Activated gamma-delta T cell treated with anti-CD3 and anti-CD28 coated beads, Interleukin-2, amount 50 U/mL, for 16 hours (primary cell): ENCODE results near the gene VSTM1.
"Not testable (repeated sequence)": the region's sequence is repeated elsewhere in the genome, so short reads cannot be mapped to it uniquely, and the experiment has no call there.

Experiments
- DNase-seq: peaks from one replicate; pipeline ENCODE4 v3.0.0-alpha.2; 2020; ENCODE audit warnings: low read depth

VSTM1 gene, protein sequence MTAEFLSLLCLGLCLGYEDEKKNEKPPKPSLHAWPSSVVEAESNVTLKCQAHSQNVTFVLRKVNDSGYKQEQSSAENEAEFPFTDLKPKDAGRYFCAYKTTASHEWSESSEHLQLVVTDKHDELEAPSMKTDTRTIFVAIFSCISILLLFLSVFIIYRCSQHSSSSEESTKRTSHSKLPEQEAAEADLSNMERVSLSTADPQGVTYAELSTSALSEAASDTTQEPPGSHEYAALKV

DNA sequence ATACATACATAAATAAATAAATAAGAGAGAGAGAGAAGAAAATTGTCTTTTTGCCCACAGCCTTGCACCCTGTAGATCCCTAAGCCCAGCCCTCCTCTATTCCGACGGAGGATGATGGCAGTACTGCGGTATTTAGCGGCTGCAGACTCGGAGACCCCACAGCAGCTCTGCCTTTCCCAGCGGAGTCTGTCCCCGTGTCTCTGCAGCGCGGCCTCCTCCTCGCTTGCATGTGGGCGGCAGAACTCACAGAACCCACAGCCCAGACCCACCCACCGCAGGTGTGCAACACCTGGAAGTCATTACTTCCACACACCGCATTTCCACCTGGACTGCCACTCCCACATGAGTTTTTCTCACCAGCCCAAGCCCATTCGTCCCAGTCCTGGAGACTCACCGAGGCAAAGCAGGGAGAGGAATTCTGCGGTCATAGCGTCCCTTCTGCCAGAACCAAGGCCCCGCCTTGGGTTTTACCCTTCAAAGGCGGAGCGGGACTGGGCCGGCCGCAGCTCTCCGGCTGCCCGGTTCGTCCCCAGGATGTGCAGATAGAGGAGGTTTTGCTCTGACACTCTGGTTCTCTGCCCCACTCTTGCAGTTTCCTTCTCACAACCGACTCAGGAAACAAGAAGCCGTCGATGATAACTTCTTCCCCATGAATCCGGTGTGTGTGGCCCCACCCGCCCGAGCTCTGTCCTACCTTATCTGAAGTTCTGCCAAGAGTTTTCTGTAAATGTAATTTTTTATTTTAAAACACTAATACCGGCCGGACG, at the start of gene VSTM1:
Gene VSTM1, minus strand, starts transcription at position 548 of the 767 bp plus-strand sequence. Its CDS starts 120 bp downstream, at position 428.
- no peak for DNase-seq

DNA sequence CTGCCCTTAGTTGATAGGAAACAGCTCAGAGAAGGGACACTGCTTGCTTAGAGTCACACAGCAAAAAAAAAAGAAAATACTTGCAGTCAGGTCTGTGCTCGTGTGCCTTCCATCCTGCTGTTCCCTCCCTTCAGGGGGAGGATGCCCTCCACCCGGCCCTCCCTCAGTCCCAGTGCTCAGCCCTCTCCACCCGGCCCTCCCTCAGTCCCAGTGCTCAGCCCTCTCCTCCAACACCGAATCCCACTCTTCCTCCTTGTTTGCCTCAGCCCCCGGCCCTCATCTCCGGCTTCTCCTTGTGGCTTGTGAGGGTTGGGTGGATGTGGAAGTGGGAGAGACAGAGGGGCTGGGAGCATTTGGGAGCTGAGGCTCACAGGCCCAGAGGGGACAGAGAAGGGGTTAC, 46.0 kb upstream of the VSTM1 start:
- DNase-seq, result no peak

DNA sequence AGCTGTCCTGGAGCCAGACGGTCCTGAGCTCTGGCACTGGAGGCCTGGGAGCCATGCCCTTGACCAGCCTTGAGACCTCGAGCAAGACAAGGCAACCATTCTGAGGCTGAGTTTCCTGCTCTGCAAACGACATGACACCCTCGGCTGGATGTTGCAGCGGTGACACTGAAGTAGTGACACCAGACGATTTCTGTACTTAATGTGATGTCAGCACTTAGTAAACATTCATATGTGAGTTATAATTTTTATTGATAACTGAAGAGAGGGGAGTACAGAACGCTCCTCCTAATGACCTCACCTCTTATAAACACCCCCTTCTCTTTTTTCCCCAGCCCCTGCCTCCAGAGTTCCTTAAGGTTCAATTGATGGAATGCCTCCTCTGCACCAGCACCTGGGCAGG, 44.8 kb upstream of the VSTM1 start:
- no peak for DNase-seq

DNA sequence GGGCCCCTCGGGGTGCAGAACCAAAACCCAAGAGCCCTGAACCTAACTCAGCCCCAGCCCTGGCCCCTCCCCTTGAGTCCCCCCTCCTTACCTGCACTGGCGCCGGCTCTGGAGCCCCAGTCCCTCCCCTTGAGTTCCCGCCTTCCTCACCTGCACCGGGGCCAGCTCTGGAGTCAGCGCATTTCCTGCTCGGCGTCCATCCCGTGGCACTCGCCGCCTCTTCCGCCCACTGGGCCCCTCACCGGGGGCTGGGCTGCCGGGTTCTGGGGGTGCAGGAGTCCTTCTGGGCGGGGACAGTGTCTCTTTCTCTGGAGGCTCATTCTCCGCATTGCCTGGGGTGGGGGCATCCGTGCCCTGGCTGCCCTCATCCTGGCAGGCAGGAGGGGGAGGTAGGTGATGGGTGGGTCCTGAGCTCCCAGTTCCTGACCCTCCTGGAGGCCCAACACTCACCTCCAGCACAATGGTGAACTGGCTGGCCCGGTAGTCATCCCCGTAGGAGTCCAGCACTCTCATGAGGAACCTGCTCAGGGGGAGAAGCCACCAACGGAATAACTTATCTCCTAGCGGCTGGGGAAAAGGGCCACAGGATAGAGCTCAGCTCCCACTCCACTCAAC, 44.3 kb upstream of the VSTM1 start:
- DNase-seq, result no peak

DNA sequence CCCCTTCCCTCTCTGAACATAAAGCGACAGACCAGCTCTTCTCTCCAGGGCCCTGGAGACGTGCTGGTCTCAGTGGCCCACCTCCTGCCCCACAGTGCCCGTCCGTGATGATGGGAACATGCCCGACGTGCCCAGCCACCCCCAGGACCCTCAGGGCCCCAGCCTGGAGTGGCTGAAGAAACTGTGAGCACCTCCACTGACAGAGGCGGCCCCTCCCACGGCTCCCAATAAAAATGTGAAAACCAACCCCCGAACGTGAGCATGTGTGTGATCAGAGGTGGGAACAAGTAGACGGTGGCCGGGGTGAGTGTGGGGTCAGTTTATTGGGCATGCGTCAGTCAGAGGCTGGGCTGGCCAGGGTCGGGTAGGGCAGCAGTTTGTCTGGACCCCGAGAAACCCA, 43.0 kb upstream of the VSTM1 start:
- no peak for DNase-seq

DNA sequence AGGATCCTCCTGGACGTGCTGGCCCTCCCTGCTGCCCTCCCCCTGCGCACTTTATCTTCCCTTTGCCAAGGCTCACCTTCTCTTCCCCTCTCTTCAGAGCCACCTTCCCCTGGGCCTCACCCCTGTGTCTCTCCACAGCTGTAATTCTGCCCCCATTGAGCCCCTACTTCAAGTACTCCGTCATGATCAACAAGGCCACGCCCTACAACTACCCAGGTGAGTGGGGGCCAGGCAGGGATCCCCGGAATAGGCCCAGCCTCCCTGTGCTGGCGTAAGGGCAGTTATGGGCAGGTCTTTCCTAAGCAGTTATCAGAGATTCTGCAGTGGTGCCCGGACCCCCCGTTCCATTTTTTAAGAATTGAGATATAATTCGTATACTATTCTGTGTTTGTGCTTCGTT, 42.1 kb upstream of the VSTM1 start:
- DNase-seq, result no peak

DNA sequence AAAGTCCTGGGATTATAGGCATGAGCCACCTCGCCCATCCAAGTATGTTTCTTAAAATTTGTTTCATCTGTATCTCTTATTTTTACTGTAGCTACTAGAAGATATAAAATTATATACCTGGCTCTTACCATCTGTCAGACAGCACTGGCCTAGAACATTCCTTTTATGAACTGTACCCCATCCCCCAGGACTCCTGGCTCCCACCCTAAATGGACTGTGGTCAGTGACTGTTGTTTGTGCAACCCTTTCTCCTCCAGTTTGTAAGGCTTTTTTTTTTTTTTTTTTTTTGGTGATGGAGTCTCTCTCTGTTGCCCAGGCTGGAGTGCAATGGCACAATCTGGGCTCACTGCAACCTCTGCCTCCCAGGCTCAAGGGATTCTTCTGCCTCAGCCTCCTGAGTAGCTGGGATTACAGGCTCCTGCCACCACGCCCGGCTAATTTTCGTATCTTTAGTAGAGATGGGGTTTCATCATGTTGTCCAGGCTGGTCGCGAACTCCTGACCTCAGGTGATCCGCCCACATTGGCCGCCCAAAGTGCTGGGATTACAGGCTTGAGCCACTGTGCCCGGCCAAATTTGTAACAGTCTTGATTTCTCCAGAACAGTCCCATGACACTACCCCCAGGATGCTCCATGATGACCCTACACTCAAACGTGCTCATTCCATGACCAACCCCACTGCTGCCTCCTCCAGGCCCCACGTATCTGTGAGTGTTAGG, 41.5 kb upstream of the VSTM1 start:
- DNase-seq, result no peak

DNA sequence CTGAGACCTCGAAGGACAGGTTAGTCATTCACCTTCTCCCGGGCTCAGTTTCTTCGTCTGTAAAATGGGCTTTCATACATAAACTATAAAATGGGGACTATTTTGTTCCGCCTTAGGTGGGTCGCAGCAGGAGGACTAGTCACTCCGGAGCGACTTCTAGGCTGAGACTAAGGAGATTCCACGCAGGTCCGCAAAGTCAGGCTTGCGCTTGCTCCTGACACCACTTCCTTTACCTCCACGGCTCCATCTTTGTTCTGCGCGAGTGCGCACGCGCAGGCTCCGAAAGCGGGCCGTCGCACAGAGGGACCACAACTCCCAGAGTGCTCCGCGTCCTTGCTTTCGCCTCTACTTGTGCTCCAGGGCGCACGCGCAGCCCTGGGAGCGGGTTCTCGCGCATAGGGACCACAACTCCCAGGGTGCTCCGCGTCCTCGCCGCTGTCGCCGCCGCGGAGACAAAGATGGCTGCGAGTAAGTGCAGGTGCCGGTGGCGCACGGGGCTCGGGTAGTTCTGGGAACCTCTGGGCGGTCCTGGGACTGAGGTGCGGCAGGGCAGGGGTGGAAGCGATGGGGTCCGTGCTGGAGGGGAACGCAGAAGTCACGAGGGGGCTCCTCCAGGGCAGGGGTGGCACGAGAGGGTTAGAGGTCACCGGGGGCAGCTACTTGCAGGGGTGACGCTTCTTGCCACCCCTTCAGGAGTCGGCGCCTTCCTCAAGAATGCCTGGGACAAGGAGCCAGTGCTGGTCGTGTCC, 38.9 kb upstream of the VSTM1 start, which contains the start of gene NDUFA3:
Gene NDUFA3, plus strand, starts transcription at position 435 of the 749 bp plus-strand sequence. Its CDS starts 24 bp downstream, at position 459.
- DNase-seq, result peak; percentile 96

DNA sequence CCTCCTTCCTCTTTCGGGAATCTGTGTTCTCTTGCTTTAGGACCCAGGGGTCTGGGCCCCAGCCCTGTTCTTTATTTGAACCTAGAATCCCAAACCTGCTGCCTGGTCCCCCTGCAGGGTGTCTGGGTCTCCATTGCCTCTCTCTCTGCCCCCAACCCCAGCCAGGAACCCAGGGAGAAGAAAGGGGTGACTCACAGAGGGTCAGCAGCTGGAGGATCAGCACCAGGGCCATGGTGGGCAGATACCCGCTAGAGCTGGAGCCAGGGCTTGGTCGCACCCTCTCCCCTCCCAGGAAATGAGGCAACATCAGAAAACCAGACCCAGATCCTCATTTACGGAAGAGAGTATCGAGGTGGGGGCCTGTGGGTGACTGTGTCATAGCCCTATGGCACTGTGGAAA, 36.9 kb upstream of the VSTM1 start, which contains the start of gene OSCAR:
Gene OSCAR, minus strand, starts transcription at position 243 of the 400 bp plus-strand sequence. Its CDS starts 11 bp downstream, at position 232.
- DNase-seq, result no peak

DNA sequence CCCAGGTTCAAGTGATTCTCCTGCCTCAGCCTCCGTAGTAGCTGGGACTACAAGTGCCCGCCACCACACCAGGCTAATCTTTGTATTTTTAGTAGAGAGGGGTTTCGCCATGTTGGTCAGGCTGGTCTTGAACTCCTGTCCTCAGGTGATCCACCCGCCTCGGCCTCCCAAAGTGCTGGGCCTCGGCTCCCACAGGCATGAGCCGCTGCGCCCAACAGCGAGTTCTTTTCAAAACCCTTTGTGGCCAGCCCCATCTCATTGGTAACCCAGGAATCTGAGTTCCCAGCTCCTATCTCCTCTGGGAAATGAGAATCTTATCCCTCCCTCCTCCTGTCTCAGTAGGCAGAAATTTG, 36.2 kb upstream of the VSTM1 start:
- not testable (repeated sequence) for DNase-seq

DNA sequence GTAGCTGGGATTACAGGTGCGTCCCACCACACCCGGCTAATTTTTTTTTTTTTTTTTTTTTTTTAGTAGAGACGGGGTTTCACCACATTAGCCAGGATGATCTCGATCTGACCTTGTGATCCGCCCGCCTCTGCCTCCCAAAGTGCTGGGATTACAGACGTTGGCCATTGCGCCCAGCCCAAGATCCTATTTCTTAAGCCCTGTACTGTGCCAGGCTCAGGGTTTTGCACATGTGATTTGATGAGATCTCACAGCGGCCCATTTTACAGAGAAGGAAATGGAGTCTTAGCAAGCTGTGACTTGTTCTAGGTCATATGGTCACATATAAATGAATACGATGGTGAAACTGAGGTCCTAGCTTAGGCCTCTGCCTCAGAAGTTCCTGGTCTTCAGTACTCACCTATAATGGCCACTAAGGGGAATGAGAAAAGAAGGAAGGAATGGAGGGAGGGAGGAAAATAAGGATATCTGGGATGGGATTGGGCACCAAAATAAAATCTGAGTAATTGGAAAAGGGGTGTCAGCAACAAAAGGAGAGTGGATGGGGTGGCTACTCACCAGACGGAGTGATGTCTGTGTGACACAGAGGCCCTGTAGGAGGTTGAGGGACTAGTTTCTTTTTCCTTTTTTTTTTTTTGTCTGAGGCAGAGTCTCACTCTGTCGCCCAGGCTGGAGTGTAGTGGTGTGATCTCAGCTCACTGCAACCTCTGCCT, 35.6 kb upstream of the VSTM1 start:
- DNase-seq, result no peak

DNA sequence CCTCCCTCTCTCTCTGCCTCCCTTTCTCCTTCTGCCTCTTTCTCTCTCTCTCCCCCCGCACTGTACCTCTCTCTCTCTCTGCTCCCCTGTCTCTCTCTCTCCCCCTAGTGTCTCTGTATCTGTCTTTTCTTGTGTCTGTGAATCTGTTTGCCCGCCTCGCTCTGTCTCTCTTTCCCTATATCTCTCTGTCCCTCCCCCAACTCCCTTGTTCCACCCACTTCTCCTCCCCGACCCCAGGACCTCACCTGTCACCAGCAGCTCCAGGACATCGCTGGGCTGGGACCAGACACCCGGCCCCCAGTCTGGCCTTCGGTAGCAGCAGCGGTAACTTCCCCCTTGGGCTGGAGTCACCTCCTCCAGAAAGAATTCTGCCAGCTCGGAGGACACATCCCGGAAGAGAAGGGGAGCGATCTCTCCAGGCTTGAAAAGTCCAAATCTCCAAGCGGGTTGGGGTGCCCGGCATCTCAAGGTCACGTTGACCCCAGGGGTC, 33.0 kb upstream of the VSTM1 start:
- no peak for DNase-seq

DNA sequence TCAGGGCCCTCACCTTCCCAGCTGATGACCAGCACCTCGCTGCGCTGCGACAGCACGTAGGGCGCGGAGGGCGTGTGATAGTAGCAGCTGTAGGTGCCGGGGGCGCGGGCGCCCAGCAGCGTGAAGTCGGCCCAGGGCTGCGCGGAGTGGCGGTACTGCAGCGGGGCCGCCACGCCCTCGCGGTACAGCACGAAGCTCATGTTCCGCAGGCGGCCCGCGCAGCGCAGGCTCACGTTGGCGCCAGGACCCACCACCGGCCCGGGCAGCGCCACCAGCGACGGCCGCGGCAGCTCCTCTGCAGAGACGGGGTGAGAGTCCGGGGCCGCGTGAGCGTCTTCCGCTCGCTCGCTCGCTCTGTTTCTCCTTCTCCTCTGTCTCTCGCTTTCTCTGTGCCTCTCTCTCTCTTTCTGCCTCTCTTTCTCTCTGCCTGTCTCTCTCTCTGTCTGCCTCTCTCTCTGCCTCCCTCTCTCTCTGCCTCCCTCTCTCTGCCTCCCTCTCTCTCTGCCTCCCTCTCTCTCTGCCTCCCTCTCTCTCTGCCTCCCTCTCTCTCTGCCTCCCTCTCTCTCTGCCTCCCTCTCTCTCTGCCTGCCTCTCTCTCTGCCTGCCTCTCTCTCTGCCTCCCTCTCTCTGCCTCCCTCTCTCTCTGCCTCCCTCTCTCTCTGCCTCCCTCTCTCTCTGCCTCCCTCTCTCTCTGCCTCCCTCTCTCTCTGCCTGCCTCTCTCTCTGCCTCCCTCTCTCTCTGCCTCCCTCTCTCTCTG, 32.3 kb upstream of the VSTM1 start:
- peak; percentile 26 for DNase-seq

DNA sequence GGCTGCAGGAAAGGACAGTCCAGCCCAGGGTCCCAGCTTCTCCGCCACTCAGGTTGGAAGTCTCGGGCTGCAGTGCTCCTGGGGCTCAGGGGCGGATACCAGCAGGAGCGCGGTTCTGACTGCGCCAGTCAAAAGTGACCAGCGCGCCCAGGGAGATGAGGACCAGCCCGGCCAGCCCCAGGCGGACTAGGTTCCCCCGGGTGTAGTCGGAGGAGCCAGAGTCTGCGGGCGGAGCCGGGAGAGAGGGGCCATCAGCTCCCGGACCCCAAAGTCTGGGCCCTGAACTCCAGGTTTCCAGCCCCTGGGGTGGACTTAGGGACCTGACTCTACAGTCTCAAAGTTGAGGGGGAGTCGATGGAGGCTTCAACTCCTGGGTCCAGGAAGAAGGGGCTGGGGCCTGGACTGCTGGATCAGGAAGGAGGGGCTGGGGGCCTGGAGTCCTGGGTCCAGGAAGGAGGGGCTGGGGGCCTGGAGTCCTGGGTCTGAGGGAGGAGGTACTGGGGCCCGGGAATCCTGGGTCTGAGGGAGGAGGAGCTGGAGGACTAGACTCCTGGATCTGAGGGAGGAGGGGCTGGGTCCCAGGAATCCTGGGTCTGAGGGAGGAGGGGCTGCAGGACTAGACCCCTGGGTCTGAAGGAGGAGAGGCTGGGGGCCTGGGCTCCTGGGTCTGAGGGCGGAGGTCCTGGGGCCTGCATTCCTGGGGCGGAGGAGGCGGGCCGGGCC, 31.6 kb upstream of the VSTM1 start:
- DNase-seq, result no peak

DNA sequence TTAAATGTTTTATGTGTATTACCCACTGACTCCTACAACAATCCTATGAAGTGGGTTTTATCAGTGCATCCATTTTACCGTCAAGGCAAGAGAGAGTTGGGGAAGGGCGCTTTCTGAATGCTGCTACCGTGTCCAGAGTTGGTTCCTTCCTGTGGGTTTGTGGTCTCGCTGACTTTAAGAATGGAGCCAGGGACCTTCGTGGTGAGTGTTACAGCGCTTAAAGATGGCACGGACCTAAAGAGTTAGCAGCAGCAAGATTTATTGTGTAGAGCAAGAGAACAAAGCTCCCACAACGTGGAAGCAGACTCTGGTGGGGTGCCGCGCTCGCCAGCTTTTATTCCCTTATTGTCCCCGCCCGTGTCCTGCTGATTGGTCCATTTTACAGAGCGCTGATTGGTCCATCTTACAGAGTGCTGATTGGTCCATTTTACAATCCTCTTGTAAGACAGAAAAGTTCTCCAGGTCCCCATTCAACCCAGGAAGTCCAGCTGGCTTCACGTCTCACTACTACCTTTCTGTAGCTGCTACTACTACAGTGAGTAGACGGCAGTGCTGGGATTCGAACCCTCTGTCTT, 30.8 kb upstream of the VSTM1 start:
- no peak for DNase-seq

DNA sequence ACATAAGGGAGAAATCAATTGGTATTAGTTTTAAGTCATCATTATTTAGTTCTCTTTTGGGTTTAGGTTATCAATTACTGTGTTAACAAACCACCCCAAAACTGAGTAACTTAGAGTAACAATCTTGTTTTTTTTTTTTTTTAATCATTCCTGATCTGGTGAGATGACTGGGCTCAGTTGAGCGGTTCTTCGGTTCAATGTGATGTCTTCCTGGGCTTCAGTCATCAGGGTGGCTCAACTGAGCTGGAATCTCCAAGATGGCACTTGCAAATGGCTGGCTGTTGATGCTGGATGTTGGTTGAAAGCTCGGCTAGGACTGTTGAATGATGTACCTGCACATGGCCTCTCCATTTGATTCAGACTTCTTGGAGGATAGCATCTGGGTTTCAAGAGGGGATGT, 20.7 kb upstream of the VSTM1 start:
- DNase-seq, result no peak

DNA sequence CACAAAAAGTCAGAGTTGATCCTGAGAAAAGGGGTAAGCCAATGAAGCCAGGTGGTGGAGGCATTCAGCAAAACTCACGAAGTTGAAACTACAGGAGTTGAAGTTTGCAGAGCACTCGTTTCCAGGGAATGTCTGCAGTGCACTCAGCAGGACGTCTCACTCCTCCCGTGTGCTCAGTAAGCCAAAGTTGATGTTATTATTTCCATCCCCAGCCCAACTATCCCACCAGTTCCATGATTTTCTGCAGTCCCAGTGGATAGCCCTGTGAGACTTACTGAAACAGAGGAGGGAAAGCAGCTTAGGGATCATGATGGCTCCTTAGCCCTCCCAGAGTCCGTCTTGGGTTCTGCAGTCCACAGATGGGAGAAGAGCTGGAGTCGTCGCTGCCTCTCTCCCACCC, 17.3 kb upstream of the VSTM1 start, which contains the start of gene TARM1:
Gene TARM1, minus strand, starts transcription at position 334 of the 400 bp plus-strand sequence. Its CDS starts 25 bp downstream, at position 309.
- DNase-seq, result no peak

DNA sequence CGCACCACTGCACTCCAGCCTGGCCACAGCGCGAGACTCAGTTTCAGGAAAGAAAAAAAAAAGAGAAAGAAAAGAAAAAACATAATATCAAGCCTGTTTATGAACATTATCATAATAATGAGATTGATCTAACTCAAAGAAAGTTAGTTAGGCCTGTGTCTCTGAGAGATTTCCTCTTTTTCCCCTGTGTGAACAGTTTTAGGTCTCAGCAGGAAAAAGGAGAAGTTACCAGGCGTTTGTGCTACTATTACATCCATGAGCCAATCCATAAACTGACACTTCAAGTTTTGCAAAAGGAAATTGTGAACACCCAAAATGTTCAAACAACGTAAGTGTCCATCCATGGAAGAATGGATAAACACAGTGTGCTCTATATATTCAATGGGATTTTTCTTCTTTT, 13.6 kb upstream of the VSTM1 start:
- DNase-seq, result no peak

DNA sequence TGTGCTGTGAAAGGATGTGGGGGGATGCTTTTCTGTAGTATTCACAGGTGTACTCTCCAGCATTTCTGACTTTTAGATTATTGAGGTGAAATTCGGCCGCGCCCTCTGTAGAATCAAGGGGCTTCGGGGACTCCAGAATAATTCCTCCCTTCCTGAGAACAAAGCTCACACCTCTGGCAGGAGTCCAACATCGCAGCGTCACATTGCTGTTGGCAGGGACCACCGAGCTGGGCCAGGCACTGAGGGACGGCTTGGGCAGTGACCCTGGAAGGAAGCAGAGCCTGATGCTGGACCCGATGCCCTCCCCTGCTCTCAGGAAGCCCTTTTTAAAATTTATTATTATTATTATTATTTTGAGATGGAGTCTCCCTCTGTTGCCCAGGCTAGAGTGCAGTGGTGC, 11.2 kb upstream of the VSTM1 start:
- DNase-seq, result no peak
